Fibroblast of skin of back (primary cell): Measurements from ENCODE around the gene PIGZ.

Experiments used
- DNase-seq: peaks from one replicate; pipeline ENCODE4 v3.0.0-alpha.2; 2013

The PIGZ gene

GRCh38 chr3:196981657-196982056 lies 13.0 kb upstream of the PIGZ start:
- DNase-seq, result no peak

GRCh38 chr3:196979545-196979944 lies 10.9 kb upstream of the PIGZ start:
- no peak for DNase-seq

GRCh38 chr3:196976941-196977340 lies 8.3 kb upstream of the PIGZ start:
- DNase-seq, result no peak

GRCh38 chr3:196975349-196975748 lies 6.7 kb upstream of the PIGZ start:
- DNase-seq, result no peak

- DNase-seq, result no peak
These were observed 6.0 kb upstream of the PIGZ start for GRCh38 chr3:196974661-196975060.

- DNase-seq, result no peak
These were observed 2.6 kb upstream of the PIGZ start for GRCh38 chr3:196971094-196971698.

GRCh38 chr3:196970547-196971093 lies 2.0 kb upstream of the PIGZ start:
- DNase-seq, result no peak

GRCh38 chr3:196969660-196970546 lies 1.3 kb upstream of the PIGZ start:
- peak; percentile 51 for DNase-seq

GRCh38 chr3:196969134-196969659 lies 564 bp upstream of the PIGZ start:
- peak; percentile 31 for DNase-seq

- no peak for DNase-seq
These were observed 1.0 kb downstream of the PIGZ start for GRCh38 chr3:196967412-196968232.

GRCh38 chr3:196966526-196967401 lies 1.9 kb downstream of the PIGZ start:
- no peak for DNase-seq

GRCh38 chr3:196965804-196966173 lies 2.8 kb downstream of the PIGZ start:
- DNase-seq, result no peak

- no peak for DNase-seq
These were observed 3.4 kb downstream of the PIGZ start for GRCh38 chr3:196965112-196965803.

- DNase-seq, result no peak
These were observed 5.0 kb downstream of the PIGZ start for GRCh38 chr3:196963631-196963953.

- DNase-seq, result no peak
These were observed 5.6 kb downstream of the PIGZ start for GRCh38 chr3:196962930-196963630.

- DNase-seq, result no peak
These were observed 6.3 kb downstream of the PIGZ start for GRCh38 chr3:196962108-196962929.

- DNase-seq, result no peak
These were observed 13.8 kb downstream of the PIGZ start for GRCh38 chr3:196954832-196955231.

- no peak for DNase-seq
These were observed 17.3 kb downstream of the PIGZ start for GRCh38 chr3:196951371-196951770.

- no peak for DNase-seq
These were observed 18.9 kb downstream of the PIGZ start for GRCh38 chr3:196949750-196950149.

GRCh38 chr3:196949285-196949619 lies 19.4 kb downstream of the PIGZ start:
- no peak for DNase-seq
